KBM-7 (cell line): ENCODE data around the gene NAPB.

ENCODE experiments used
- DNase-seq: peaks from one replicate; pipeline ENCODE4 v3.0.0-alpha.2; 2015
- in situ Hi-C: fragments of 300-500 bp; cut with MboI; formaldehyde crosslinking; loops from 2 replicates; pipeline ENCODE4 v1.14.3; 2020; ENCODE audit warnings: low sequenced_read_pairs, low pct_unique_long_range_greater_than_20kb, mixed read lengths

NAPB gene

DNA sequence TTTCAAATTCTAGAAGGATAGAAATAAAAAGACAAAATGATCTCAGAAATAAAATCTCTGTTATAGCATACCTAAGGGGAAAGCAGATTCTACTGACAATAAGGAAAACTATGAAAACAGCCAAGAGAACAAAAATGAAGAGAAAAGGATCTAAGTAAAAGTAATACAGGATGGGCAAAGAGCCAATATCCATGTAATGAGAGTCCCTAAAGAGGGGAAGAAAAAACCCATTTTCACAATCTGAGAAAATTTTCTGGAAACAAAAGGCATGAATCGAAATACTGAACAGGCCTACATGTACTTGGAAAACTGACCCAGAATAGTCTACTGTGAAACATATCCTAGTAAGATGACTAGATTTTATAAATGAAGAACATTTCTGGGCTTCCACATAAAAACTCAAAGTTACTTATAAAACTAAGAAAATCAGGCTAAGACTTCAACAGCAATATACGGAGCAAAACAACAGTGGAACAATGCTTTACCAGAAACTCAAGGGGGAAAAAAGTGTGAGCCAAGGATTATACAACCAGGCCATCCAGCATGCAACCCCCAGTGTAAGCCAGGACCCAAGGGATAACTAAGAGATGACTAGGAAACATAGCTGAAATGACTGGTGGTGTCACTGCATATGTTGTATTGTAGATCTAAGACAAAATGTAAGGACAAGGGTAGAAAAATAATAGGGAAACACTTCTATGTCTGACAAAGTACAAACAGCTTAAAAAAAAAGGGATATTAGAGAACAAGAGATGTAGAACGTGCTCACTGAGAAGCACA, 10.2 kb downstream of the NAPB start:
- in situ Hi-C loops: no loop called here
- no peak for DNase-seq

DNA sequence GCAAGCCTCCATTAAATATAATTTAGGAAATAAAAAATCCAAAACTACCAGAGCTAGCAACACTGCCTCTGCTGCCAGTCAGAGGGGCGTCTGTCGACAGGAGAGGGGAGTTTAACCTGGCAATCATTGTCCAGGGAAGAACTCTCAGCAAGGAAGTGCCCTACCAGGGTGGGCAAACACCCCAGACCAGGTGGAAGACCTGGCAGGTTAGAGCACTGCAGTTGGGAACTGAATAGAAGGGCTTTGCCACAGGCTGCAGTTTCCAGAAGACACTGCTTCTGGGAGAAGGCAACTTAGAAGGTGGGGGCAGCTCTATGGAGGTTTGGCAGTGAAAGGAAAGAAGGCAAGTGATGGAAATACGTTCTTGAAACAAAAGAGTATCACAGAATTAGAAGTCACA, 11.5 kb downstream of the NAPB start:
- in situ Hi-C loops: no loop called here
- DNase-seq: no peak

DNA sequence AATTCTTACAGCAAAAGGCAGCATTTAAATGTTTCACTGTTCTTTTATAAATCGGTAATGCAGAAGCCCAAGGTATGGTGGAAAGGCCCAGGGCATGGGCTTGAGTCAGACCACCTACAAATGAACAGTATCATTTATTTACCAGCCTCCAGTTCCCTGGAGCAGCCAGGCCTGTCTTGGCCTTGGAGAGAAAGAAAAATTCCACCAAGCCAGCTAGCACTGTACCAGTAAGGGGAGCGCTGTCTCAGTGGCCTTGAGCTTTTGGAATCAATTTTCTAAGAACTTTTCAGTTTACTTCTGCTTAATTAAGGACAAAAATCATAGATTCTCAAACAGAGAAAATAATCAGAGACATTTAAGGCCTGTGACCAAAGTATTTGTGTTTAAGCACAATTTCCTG, 12.3 kb downstream of the NAPB start:
- in situ Hi-C loops: no loop called here
- no peak for DNase-seq

DNA sequence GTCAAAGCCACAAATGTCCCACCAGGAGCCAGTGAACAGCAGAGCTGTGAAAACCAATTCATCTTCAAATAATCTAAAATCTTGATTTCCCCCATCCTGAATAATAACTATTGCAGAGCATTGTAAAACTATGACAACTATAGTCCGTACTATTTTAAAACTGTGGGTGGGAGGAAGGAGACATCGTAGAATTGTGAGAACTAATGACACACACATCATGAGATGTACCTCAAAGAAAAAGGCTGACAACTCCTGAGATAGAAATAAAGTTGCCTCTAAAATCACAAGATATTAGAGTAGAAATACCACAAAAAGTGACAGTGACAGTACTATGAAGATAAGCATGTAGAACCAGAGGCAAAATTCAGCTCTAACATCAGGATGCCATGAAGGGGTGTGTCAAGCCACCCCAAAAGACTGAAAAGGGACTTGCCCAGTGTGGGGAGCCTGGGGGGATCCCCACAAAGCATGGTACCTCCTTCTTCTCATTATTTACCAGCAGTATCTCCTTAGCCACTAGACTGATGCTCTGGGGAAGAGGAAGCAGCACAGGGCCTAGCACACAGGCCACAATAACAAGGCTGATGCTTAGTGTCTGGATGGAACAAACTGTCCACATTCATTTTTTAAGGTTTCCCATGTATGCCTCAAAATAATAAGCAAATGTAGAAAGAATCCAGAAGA, 13.4 kb downstream of the NAPB start:
- no peak for DNase-seq
- in situ Hi-C loops: no loop called here

DNA sequence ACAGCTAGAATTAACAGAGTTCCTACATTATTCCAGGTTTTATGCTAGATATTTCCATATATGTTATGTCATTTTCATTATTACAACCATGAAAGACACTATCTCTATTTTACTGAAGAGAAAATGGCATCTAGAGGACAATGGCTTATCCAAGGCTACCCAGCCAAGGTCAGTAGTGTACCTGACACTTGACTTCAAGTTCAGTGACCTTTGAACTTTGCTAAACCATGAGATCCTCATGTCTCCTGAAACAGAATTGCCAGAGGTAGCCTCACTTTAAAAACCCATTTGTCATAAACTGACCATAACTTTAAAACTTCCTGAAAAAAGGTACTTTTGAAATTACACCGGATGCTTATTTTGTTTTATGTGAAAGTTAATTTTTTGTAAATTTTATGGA, 14.4 kb downstream of the NAPB start:
- in situ Hi-C loops: no loop called here
- DNase-seq: no peak

DNA sequence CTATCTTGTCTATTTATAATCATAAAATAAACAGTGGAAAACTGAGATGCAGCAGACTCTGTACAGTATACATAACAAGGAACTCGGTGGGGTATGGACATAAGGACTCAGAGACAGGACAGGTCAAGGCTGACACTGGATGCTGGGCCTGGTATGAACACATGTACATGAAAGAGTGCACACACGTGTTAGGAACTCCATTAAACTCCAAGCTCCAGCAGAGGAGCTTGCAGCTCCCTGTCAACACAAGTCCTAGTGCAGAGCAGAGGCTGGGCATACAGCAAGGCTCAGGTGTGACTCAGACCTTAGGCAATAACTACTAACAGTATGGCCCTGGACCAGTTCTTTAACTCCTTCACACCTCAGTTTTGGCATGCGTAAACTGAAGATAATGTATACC, 17.1 kb downstream of the NAPB start:
- no peak for DNase-seq
- in situ Hi-C loops: no loop called here

DNA sequence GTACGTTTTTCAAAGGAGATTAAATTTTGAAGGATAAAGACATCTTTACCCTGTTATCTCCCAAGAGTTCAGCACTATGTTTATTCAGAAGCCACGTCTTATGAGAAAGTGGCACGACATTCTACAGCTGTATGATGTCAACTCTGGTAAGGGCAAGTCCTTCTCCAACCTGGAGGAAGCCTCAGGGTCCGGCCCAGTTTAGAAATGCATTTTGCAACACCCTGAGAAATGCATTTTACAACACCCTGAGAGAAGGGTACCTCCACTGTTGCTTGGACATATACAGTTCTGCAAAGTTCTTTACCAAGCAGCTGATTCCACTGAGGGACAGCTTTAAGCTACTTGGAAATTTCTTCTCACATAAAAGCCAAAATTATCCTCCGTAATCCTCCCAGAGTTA, 17.5 kb downstream of the NAPB start:
- in situ Hi-C loops: no loop called here
- no peak for DNase-seq

DNA sequence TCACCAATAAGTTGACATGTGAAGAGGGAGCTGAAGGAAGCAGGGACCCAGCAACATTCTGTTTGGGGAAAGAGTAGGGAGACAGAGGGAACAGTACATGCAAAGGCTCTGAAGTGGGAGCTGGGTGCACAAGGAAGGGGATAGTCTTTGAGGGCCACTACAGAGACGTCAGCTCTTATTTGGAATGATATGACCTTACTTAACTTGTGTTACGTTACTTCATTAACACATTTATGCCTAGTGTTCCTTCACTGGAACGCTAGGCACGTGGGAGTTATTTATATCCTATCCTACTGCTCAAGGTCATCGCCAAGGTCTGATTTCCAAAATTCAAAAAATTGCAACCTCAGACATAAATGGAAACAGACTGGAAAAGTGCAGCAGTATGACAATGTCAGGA, 20.2 kb downstream of the NAPB start:
- in situ Hi-C loops: no loop called here
- DNase-seq: no peak

DNA sequence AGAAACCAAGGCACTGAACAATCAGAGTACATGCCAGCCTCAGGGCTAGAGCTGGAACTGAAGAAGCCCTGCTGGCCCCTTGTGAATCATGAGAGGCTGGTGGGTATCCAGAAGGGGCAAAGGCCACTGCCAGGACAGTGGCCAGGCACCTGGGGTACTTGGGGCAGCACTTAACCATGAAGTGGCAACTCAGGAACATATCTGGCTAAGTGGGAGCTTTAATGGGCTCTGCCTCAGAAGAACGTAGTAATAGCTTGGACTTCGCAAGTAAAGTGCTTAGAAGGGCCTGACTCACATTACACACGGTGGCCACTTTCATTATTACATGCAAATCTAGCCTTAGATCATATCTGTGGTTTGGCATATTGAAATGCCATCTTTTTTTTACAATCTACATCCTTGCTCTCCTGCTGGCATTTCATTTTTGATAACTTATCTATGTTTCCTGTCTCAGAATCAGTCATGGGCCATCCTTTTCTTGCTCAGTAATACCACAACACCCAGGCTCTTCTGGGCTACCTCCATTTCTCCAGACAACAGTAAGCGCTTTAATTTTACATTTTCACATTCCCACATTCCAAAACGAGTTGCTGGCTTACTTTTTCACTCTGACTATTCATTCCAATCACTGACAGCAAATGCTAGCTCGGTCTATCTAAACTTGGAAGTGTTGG, 21.6 kb downstream of the NAPB start:
- in situ Hi-C loops: no loop called here
- DNase-seq: no peak

DNA sequence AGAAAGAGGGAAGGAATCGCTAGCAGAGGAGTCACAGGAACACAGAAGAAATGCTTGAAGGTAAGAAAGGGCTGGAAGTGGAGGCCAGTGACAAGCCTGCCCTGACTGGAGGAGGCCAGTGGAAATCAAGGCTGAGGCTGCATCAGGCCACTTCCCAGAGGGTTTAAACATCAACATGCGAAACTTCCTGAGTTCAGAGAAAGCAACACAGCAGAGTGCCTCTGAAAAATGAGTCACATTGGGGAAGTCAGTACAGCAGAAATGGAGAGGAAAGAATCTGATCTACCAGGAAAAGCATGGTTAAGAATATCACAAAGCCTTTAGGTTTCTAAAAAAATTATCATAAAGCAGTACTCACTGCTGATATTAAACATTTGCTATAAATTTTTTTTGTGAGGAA, 23.3 kb downstream of the NAPB start:
- DNase-seq: no peak
- in situ Hi-C loops: no loop called here

DNA sequence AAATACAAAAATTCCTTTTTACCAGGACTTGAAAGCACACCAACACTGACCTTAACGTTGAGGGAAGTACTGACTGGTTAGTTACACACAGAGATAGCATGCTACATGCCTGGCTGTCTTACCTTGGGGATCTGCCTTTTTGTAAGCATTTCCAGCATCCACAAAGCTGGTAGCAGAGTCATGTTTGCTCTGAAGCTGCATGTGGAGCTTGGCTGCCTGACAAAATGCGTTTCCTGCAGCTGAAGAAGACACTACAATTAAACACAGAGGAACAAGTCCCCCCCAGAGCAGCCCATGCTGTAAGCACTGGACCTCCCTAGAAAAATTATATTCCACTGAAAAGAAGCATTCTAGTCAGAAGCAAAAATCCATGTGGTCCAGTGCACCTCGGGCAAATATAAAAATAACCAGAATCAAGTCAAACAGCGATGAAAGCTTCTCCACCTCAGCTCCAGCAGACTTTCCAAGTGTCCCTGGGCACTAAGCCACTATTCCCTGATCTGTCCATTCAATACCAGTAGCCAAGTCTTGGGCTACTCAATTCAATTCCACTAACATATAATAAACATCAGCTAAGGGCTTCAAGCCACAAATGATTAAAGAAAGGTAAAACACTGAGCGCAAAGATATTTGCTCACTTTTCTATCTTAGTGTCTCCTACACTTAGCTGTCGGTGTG, 24.2 kb downstream of the NAPB start:
- in situ Hi-C loops: no loop called here
- DNase-seq: no peak

DNA sequence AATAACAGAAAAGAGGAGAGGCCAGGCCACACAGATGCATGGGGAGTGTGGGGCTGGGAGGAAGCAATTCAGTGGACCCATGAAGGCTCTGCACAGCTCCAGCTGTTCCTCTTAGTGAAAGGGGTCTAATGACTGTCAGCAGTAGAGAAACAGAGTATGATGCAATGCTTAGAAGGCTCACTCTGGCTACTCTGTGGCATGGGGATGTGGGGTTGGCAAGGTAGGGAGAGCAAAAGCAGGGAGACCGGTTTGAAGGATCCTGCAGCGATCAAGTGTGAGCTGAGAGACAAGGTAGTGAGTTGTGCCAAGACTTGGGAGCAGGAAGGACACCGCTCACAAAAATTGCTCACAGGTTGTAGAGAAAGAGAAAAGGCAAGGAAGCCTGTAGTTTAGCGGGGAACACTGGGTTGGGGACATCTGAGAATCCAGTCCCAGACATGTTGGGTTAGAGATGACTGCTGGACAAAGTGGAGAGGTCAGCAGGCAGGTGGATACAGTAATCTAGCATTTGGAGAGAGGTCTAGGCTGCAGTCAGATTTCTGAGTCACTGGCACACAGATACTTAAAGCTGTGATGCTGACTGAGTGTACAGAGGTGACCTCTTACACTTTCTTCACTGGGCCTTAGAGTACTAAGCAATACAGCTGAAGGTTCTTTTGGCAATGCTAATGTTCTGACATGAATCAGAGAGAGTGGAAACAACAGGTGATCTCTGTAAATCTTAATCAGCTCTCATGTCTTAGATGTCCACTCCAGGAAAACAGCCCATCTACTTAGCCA, 27.1 kb downstream of the NAPB start:
- no peak for DNase-seq

DNA sequence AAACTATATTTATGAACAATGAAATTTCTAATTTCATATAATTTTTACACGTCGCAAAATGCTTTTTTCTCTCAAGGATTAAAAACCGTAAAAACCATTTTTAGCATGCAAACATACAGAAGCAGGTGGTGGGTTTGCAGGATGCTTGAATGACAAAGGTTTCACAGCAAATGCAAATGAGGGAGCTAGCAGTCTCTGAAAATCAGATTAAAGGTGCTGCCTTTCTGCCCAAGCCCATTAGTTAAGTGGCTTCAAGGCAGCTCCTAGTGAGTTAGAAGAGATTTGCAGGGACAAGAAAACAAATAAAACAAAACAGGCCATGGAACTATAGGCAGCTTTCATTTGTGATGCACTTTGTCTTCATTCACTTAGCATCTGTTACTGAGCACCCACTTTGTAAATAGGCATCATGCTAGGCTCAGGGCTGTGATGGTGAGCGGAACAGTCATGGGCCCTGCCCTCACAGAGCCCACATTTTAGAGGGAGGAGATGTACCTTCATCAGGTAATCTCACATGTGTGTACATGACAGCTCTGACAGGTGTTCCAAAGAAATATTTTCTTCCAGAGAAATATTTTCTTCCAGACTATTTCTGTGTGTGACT, 29.5 kb downstream of the NAPB start:
- in situ Hi-C loops: no loop called here
- DNase-seq: no peak

More for the DNA sequence above, 27.1 kb downstream of the NAPB start:
- in situ Hi-C loops: no loop called here

DNA sequence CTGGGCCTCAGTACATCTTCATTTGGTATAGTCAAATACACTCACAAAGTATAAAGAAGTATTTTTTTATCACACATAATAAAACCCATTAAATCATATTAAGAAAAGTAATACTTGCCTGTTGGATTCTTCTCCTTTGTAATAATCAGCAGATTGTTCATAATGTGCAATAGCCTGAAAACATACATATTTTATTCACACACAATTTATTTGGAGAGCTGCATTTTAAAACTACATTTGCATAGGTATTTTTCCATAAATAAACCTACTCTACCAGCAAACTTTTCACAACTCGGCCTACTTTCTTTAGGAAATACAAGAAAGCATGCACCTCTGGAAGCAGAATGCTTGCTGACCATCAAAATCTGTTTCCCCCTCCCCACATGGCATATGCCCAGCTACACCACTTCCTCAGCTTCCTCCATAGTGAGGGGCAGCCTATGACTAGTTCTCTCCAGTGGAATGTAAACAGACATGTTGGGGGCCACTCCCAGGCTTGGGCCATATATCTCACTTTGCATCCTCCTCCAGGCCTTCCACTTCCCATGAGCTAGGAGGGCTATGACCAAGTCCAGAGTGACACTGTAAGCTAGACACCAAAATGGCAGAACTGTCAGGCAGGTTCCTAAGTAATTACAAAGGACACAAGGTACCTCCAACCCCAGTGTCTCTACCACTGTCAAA, 31.1 kb downstream of the NAPB start:
- in situ Hi-C loops: no loop called here
- DNase-seq: no peak

DNA sequence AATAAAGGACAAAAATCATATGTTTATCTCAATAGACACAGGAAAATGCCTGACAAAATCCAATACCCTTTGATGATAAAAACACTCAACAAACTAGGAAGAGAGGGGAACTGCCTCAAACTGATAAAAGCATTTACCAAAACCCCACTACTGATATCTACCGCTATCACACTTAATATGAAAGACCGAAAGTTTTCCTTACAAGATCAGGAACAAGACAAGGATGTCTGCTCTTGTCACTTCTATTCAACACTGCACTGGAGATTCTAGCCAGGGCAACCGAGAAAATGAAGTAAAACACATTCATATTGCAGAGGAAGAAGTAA, 34.2 kb downstream of the NAPB start:
- in situ Hi-C loops: no loop called here
- DNase-seq: no peak

DNA sequence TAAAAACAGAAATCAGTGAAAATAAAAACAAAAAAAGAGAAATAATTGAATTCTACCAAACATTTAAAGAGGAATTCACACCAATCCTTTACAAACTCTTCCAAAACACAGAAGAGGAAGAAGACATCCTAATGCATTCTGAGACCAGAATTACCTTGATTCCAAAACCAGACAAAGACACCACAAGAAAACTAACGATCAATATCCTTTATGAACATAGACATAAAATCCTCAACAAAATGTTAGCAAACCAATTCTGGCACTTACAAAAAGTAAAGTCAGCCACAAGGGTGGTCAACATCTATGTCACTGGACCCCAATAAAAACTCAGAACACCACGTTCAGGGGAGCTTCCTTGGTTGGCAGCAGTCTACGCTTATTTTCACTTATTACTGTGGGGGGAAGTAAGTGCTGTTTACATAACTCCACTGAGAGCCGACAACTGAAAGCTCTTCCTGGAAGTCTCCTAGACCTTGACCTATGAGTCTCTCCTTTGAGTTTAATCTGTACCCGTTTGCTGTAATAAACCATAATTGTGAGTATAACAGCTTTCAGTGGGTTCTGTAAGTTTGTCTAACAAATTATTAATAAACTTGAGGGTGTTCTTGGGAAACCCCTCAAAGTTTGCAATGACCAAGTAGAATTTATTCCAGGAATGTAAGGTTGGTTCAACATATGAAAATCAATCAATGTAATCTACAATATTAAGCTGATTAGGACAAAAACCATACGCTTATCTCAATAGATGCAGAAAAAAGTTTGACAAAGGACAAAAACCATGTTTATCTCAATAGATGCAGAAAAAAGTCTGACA, 34.8 kb downstream of the NAPB start:
- in situ Hi-C loops: no loop called here
- DNase-seq: no peak

DNA sequence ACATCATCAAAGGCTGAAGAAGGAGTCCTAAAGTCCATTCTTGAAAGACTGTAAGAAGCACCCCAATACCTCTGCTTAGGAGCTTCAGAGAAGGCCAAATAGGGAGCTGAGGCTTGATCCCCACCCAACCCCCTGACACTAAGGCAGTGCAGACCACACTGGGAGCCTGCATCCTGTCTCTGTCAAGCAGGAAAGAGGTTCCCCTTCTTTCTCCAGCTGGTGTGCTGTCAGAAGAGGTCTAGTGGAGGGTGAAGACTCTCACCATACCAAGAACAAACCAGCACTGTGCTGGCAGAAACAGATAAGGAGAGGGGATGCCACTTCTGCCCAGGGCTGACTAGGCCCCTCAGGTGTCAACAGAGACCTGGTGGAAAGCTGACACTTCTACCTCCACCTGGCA, 39.4 kb downstream of the NAPB start:
- in situ Hi-C loops: no loop called here
- DNase-seq: no peak

DNA sequence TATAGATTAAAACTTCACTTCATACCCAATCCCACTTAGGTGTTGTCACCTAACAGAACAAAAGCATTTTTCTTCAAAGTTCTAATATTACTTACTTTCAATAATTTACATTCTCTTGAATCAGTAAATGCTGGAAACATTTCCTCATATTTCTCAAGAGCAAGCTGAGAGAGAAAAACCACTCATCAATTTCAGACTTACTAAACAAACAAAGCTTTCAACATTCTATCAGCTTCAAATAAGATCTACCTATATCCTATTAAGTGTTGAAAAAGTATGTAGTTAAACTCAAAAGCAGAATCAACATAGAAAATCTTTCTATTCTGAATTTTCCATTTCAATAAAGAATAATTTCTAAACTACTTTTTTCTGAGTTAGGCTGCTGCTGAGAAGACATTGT, 41.5 kb downstream of the NAPB start:
- DNase-seq: no peak
- in situ Hi-C loops: no loop called here
